Thyroid gland (tissue), 4 donors: ENCODE results near the gene AK3.

Experiments
- CTCF ChIP-seq, 6 experiments: fragments of 200-600 bp in 3 of 6; fragments of 450-650 bp in 3 of 6; sonication (generic) in 3 of 6; IDR thresholded peaks; one replicate each; pipeline ENCODE4 v1.5.1; 2016 to 2019; ENCODE audit warnings: antibody characterized with exemption in 6 of 6, mild to moderate bottlenecking in 2 of 6, inconsistent platforms in 1 of 6, moderate library complexity in 1 of 6
- POLR2A ChIP-seq, 2 donors: fragments of 450-650 bp; IDR thresholded peaks; one replicate each; pipeline ENCODE4 v1.6.1; 2017; ENCODE audit warnings: antibody characterized with exemption in 2 of 2, mild to moderate bottlenecking in 2 of 2, moderate library complexity in 1 of 2

DNA sequence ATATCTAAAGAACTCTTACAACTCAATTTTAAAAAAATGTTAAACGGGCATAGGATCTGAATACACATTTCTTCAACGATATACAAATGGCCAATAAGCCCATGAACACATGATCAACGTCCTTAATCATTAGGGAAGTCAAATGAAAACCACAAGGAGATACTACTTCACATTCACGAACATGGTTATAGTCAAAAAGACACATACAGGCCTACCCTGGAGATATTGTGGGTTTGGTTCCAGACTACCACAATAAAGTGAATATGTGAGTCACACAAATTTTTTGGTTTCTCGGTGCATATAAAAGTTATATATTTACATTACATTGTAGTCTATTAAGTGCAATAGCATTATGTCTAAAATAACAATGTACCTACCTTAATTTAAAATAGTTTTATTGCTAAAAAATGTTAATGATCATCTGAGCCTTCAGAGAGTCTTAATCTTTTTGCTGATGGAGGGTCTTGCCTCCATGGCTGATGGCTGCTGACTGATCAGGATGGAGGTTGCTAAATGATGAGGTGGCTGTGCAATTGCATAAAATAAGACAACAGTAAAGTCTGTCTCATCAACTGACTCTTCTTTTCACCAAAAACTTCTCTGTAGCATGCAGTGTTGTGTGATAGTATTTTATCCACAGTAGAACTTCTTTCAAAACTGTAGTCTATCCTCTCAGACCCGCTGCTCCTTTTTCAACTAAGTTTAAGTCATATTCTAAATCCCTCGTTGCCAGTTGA, 15.1 kb downstream of the AK3 start:
- TF ChIP-seq CTCF (IDR thresholded peaks at IDR 0.05) (no peak), POLR2A (IDR thresholded peaks at IDR 0.05) (no peak)
